Stomach smooth muscle (tissue), 2 donors: Measurements from ENCODE around the gene BEND7.

ENCODE experiments used
- H3K27ac ChIP-seq: one replicate; pipeline ENCODE4 v1.7.0; 2013; ENCODE audit warnings: mild to moderate bottlenecking, low read length, inconsistent platforms
- H3K27me3 ChIP-seq, 2 donors: one replicate each; pipeline ENCODE4 v1.7.0; 2013; ENCODE audit warnings: low read length in 2 of 2; ENCODE audit not compliant: insufficient read depth in 2 of 2, control insufficient read depth in 1 of 2
- H3K36me3 ChIP-seq, 2 donors: one replicate each; pipeline ENCODE4 v1.7.0; 2013; ENCODE audit warnings: low read length in 2 of 2; ENCODE audit not compliant: control insufficient read depth in 2 of 2, insufficient read depth in 2 of 2
- H3K4me1 ChIP-seq: one replicate; pipeline ENCODE4 v1.7.0; 2013; ENCODE audit warnings: low read length; ENCODE audit not compliant: control insufficient read depth, insufficient read depth
- H3K4me3 ChIP-seq, 2 donors: one replicate each; pipeline ENCODE4 v1.7.0; 2013; ENCODE audit warnings: low read length in 2 of 2
- H3K9ac ChIP-seq, 2 donors: one replicate each; pipeline ENCODE4 v1.7.0; 2013; ENCODE audit warnings: low read length in 2 of 2, mild to moderate bottlenecking in 1 of 2
- H3K9me3 ChIP-seq, 2 donors: one replicate each; pipeline ENCODE4 v1.7.0; 2013; ENCODE audit warnings: low read length in 2 of 2; ENCODE audit not compliant: control insufficient read depth in 2 of 2
- donor health status: healthy.
- donor health status: Pancreatic carcinoma.

The BEND7 gene

DNA sequence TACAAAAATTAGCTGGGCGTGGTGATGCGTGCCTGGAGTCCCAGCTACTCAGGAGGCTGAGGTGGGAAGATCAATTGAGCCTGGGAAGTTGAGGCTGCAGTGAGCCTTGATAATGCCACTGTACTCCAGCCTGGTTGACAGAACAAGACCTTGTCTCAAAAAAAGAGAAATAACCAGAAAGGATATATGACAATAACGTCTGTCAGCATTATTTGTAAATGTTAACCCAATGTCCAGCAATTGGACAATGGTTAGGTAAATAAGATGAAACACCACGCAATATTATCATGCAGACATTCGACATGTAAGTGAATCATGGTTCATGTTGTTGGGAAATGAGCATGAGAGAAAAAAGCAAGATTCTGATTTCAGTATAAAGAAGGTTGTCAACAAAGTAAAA lies 136.1 kb downstream of the BEND7 start:
- Histone ChIP-seq H3K27me3 (peaks cover 0 to 2% of the 10 kb centered on the region in 2 donors), H3K36me3 (no peaks in the 10 kb centered on the region), H3K9me3 (no peaks in the 10 kb centered on the region), H3K9ac (no peak overlapping the region), H3K4me3 (no peak overlapping the region), H3K27ac (no peak overlapping the region), H3K4me1 (no peaks in the 10 kb centered on the region)
